ENCODE results near the gene TEKT4. TPM values are rescaled to one million over a fixed set of nuclear protein-coding genes. Genes with fewer than 3 reads are reported as not detected.
"Not testable (repeated sequence)": the region's sequence is repeated elsewhere in the genome, so short reads cannot be mapped to it uniquely, and the experiment has no call there.

TEKT4 gene
- total and polyA plus RNA-seq, 8 donors = 0.14 TPM; not detected in 7

DNA sequence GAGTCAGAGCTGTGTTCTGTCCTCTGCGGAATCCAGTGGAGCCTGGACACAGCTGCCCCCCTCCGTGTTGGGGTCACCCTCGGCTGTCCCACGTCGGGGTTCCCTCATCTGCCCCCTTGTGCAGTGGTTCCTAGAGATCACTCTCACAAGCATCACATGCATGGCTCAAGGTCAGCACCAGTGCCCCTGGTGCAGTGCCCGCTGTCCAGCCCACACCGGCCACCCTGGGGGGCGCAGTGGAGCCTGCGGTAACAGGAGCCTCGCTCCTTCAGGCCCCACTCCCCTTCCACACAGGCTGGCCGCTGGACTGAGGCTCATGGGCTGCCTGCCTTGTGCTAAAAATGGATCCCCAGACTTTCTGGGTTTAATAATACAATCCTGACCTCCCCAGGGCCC lies 8.8 kb downstream of the TEKT4 start:
- H3K9me3 ChIP-seq = no peaks in the 10 kb centered on the region
- ATAC-seq (no peak), FAIRE-seq (no peak), DNase-seq (no peak)
- H3K36me3 ChIP-seq = no peaks in the 10 kb centered on the region
- TF ChIP-seq, protein P1, sequence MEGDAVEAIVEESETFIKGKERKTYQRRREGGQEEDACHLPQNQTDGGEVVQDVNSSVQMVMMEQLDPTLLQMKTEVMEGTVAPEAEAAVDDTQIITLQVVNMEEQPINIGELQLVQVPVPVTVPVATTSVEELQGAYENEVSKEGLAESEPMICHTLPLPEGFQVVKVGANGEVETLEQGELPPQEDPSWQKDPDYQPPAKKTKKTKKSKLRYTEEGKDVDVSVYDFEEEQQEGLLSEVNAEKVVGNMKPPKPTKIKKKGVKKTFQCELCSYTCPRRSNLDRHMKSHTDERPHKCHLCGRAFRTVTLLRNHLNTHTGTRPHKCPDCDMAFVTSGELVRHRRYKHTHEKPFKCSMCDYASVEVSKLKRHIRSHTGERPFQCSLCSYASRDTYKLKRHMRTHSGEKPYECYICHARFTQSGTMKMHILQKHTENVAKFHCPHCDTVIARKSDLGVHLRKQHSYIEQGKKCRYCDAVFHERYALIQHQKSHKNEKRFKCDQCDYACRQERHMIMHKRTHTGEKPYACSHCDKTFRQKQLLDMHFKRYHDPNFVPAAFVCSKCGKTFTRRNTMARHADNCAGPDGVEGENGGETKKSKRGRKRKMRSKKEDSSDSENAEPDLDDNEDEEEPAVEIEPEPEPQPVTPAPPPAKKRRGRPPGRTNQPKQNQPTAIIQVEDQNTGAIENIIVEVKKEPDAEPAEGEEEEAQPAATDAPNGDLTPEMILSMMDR (IDR thresholded peaks at IDR 0.05) = no peak
- intact Hi-C loops (cut with DNase I) = no loop called here
- no peaks in the 10 kb centered on the region for H3K4me1 ChIP-seq
- no peak overlapping the region for H3K27ac ChIP-seq
- H3K27me3 ChIP-seq = no peaks in the 10 kb centered on the region
- no peak overlapping the region for H3K4me3 ChIP-seq
- 73 to 87% methylated on average over 11 of the region's 11 CpGs for WGBS, 2 donors

DNA sequence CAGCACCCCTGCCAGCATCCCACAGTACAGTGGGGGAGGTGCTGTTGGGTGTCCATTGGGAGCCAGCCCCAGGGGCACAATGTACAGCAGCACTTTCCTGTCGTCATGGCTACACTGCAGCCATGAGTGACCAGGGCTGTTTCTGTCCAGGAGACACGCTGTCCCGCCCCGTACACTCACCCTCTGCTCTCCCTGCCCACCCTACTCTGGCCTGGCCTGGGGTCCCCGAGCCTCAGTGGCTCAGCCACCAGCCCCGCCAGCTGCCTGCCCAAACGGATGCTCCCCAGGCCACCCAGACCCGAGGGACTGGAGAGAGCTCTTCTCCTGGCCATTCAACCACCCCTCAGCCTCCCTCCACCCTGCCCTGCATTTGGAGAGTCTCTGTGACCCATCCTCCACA lies 9.3 kb downstream of the TEKT4 start:
- WGBS, 2 donors = 53 to 64% methylated on average over 8 of the region's 8 CpGs
- H3K36me3 ChIP-seq = no peaks in the 10 kb centered on the region
- H3K27me3 ChIP-seq = no peaks in the 10 kb centered on the region
- TF ChIP-seq, protein P1 (IDR thresholded peaks at IDR 0.05) = no peak
- ATAC-seq = no peak
- H3K4me1 ChIP-seq = no peaks in the 10 kb centered on the region
- no peaks in the 10 kb centered on the region for H3K9me3 ChIP-seq
- peak in 1 of 6 donors; percentile 28 for DNase-seq
- intact Hi-C loops (cut with DNase I) = no loop called here
- H3K4me3 ChIP-seq = no peak overlapping the region
- no peak for FAIRE-seq
- no peak overlapping the region for H3K27ac ChIP-seq

- no peak for FAIRE-seq
- H3K4me3 ChIP-seq = no peak overlapping the region
- peak in 1 of 6 donors; percentile 28 for DNase-seq
- no peaks in the 10 kb centered on the region for H3K27me3 ChIP-seq
- H3K9me3 ChIP-seq = no peaks in the 10 kb centered on the region
- intact Hi-C loops (cut with DNase I) = no loop called here
- TF ChIP-seq, protein P1 (IDR thresholded peaks at IDR 0.05) = no peak
- 66 to 76% methylated on average over 6 of the region's 6 CpGs for WGBS, 2 donors
- H3K27ac ChIP-seq = no peak overlapping the region
- no peaks in the 10 kb centered on the region for H3K36me3 ChIP-seq
- no peak for ATAC-seq
- H3K4me1 ChIP-seq = no peaks in the 10 kb centered on the region
Observed at GRCh38 chr2:94881070-94881469, 9.8 kb downstream of the TEKT4 start.

GRCh38 chr2:94890234-94890633 lies 19.0 kb downstream of the TEKT4 start:
- Histone ChIP-seq H3K9me3 (no peaks in the 10 kb centered on the region), H3K36me3 (no peaks in the 10 kb centered on the region), H3K4me1 (no peaks in the 10 kb centered on the region), H3K27ac (no peak overlapping the region), H3K4me3 (no peak overlapping the region), H3K27me3 (peaks cover 0 to 2% (median 1%) of the 10 kb centered on the region in 4 donors)
- FAIRE-seq = no peak
- TF ChIP-seq, protein P1 (IDR thresholded peaks at IDR 0.05) = no peak
- ATAC-seq = no peak
- intact Hi-C loops (cut with DNase I) = no loop called here
- DNase-seq = no peak
- 43% methylated on average over 4 of the region's 4 CpGs for WGBS, 2 donors

GRCh38 chr2:94895273-94895672 lies 24.0 kb downstream of the TEKT4 start:
- H3K9me3 ChIP-seq; H3K4me1 ChIP-seq; H3K4me3 ChIP-seq; DNase-seq; ATAC-seq; H3K27me3 ChIP-seq; FAIRE-seq; intact Hi-C loops (cut with DNase I); H3K36me3 ChIP-seq; H3K27ac ChIP-seq: not testable (repeated sequence)
- 53 to 63% methylated on average over 7 of the region's 7 CpGs for WGBS, 2 donors

- DNase-seq; H3K36me3 ChIP-seq; H3K27ac ChIP-seq; ATAC-seq; H3K9me3 ChIP-seq; H3K4me3 ChIP-seq; intact Hi-C loops (cut with DNase I); H3K4me1 ChIP-seq; H3K27me3 ChIP-seq; FAIRE-seq: not testable (repeated sequence)
- 55 to 67% methylated on average over 4 of the region's 4 CpGs for WGBS, 2 donors
Observed at GRCh38 chr2:94906976-94907375, 35.7 kb downstream of the TEKT4 start.
